DND-41 (cell line): ENCODE measurements around the gene CMYA5.

Experiments
- EZH2 ChIP-seq: IDR thresholded peaks from 3 replicates; pipeline ENCODE4 v1.6.1; 2012; ENCODE audit warnings: borderline replicate concordance, low read depth, mild to moderate bottlenecking, moderate library complexity, low read length, inconsistent platforms; ENCODE audit not compliant: severe bottlenecking
- TF ChIP-seq, protein P1 (sequence below): IDR thresholded peaks from 2 replicates; pipeline ENCODE4 v1.5.1; 2012; ENCODE audit warnings: borderline replicate concordance, low read length, moderate library complexity, mild to moderate bottlenecking; ENCODE audit not compliant: poor library complexity, severe bottlenecking; ENCODE audit errors: extremely low read depth

DNA sequence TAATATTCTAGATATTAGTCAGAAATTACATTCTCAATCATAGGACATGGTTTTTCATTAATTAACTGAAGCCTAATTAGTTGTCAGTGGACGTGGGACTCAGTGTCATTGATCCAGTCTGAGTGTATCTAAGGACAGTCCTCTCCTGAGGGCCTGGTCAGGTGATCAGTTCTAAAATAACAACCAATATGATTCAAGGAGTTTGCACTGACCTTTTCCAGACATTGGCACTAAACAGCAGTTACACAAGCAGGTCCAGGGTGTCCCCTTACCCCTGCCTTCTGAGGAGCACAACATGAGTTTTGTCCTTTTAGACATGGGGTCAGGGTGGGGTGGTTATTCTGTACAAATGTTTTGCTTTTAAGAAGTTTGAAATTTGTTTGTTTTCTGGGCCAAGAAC lies 97.8 kb downstream of the CMYA5 start:
- no peak for TF ChIP-seq EZH2
- TF ChIP-seq, protein P1, sequence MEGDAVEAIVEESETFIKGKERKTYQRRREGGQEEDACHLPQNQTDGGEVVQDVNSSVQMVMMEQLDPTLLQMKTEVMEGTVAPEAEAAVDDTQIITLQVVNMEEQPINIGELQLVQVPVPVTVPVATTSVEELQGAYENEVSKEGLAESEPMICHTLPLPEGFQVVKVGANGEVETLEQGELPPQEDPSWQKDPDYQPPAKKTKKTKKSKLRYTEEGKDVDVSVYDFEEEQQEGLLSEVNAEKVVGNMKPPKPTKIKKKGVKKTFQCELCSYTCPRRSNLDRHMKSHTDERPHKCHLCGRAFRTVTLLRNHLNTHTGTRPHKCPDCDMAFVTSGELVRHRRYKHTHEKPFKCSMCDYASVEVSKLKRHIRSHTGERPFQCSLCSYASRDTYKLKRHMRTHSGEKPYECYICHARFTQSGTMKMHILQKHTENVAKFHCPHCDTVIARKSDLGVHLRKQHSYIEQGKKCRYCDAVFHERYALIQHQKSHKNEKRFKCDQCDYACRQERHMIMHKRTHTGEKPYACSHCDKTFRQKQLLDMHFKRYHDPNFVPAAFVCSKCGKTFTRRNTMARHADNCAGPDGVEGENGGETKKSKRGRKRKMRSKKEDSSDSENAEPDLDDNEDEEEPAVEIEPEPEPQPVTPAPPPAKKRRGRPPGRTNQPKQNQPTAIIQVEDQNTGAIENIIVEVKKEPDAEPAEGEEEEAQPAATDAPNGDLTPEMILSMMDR, result no peak
